A549 (cell line): ENCODE measurements around the gene MAP2K6. TPM values are rescaled to one million over a fixed set of nuclear protein-coding genes. Genes with fewer than 3 reads are reported as not detected.

ENCODE experiments used
- ATAC-seq, 2 experiments: fragments of 200-7000 bp in 1 of 2; fragments of >200 bp in 1 of 2; cut with Nextera tagmentation in 1 of 2; cut with Tn5 transposase in 1 of 2; 3 replicates each; pipeline versions ENCODE4 v1.8.0 to v1.9.1; 2018 to 2020; ENCODE audit warnings: mild to moderate bottlenecking in 1 of 2, moderate library complexity in 1 of 2
- CTCF ChIA-PET: fragments of 300-600 bp; sonication (Branson Sonifier 250); formaldehyde crosslinking; extraction: SDS; loops from one replicate; lab custom pipeline; 2021; ENCODE audit warnings: antibody characterized with exemption, inconsistent platforms; lab: Yijun Ruan, JAX
- POLR2A ChIA-PET: fragments of 350-600 bp; formaldehyde crosslinking; extraction: SDS; loops from one replicate; lab custom pipeline; 2021; ENCODE audit warnings: antibody characterized with exemption, inconsistent platforms; lab: Yijun Ruan, JAX
- DNase-seq, 2 experiments: peaks; one replicate each; pipeline versions ENCODE4 v3.0.0 to v3.0.0-alpha.2; 2011 to 2016; ENCODE audit warnings: low read depth in 1 of 2, low spot score in 1 of 2
- FAIRE-seq: peaks from 2 replicates; lab custom pipeline; 2011; peaks lifted over from hg19 to GRCh38; lab: Jason Lieb, UNC
- H3K27ac ChIP-seq, 2 experiments: fragments of >200 bp; sonication (Bioruptor Twin); formaldehyde crosslinking; 3 replicates each; pipeline ENCODE4 v1.5.1; 2016 to 2017
- H3K4me1 ChIP-seq: fragments of >200 bp; sonication (Bioruptor Twin); formaldehyde crosslinking; 3 replicates; pipeline ENCODE4 v1.6.1; 2016
- H3K4me2 ChIP-seq: fragments of >200 bp; sonication (Bioruptor Twin); formaldehyde crosslinking; 3 replicates; pipeline ENCODE4 v1.6.1; 2016
- H3K4me3 ChIP-seq: fragments of >200 bp; sonication (Bioruptor Twin); formaldehyde crosslinking; 3 replicates; pipeline ENCODE4 v1.5.1; 2016
- H3K9me3 ChIP-seq: fragments of >200 bp; sonication (Bioruptor Twin); formaldehyde crosslinking; 3 replicates; pipeline ENCODE4 v1.6.1; 2016
- CBX8 ChIP-seq: fragments of 200-600 bp; sonication (generic); IDR thresholded peaks from 2 replicates; pipeline ENCODE4 v1.6.1; 2016
- CEBPB ChIP-seq, 2 experiments: fragments of >200 bp in 1 of 2; sonication (Bioruptor Twin) in 1 of 2; formaldehyde crosslinking in 1 of 2; IDR thresholded peaks; 2 replicates each; pipeline ENCODE4 v1.6.1; 2012 to 2016
- CHD2 ChIP-seq: fragments of 150-350 bp; IDR thresholded peaks from 2 replicates; pipeline ENCODE4 v1.6.1; 2014; ENCODE audit warnings: low read length; ENCODE audit not compliant: partially characterized antibody
- EHF ChIP-seq: fragments of 250-450 bp; sonication (Bioruptor Pico); IDR thresholded peaks from 2 replicates; pipeline ENCODE4 v1.5.0; 2020; ENCODE audit warnings: mild to moderate bottlenecking
- EHMT2 ChIP-seq: fragments of 200-600 bp; sonication (generic); IDR thresholded peaks from 2 replicates; pipeline ENCODE4 v1.6.1; 2016; ENCODE audit warnings: antibody characterized with exemption, low read depth, mild to moderate bottlenecking, moderate library complexity
- ESRRA ChIP-seq: fragments of 150-350 bp; IDR thresholded peaks from 2 replicates; pipeline ENCODE4 v1.6.1; 2014; ENCODE audit warnings: mild to moderate bottlenecking, low read length, borderline replicate concordance
- FOSB ChIP-seq: fragments of 250-450 bp; sonication (Bioruptor Pico); IDR thresholded peaks from 2 replicates; pipeline ENCODE4 v1.5.0; 2020; ENCODE audit warnings: mild to moderate bottlenecking, moderate library complexity
- FOXS1 ChIP-seq: fragments of 250-450 bp; sonication (Bioruptor Pico); IDR thresholded peaks from 2 replicates; pipeline ENCODE4 v1.5.0; 2020; ENCODE audit warnings: mild to moderate bottlenecking, moderate library complexity
- GATA3 ChIP-seq: IDR thresholded peaks from 2 replicates; pipeline ENCODE4 v1.6.1; 2012; ENCODE audit warnings: borderline replicate concordance
- HDAC2 ChIP-seq: fragments of 200-600 bp; sonication (generic); IDR thresholded peaks from 2 replicates; pipeline ENCODE4 v1.6.1; 2016
- HEYL ChIP-seq: fragments of 250-450 bp; sonication (Bioruptor Pico); IDR thresholded peaks from 2 replicates; pipeline ENCODE4 v1.8.0; 2021; ENCODE audit warnings: mild to moderate bottlenecking, moderate library complexity
- HOXB13 ChIP-seq: fragments of 250-450 bp; sonication (Bioruptor Pico); IDR thresholded peaks from 2 replicates; pipeline ENCODE4 v1.5.0; 2020; ENCODE audit warnings: low read depth, mild to moderate bottlenecking, moderate library complexity
- JUNB ChIP-seq: fragments of >200 bp; sonication (Bioruptor Twin); formaldehyde crosslinking; IDR thresholded peaks from 2 replicates; pipeline ENCODE4 v1.6.1; 2016
- KDM1A ChIP-seq: fragments of 200-600 bp; sonication (generic); IDR thresholded peaks from 2 replicates; pipeline ENCODE4 v1.6.1; 2016; ENCODE audit warnings: low read depth, mild to moderate bottlenecking
- KDM5A ChIP-seq: fragments of 200-600 bp; sonication (generic); IDR thresholded peaks from 2 replicates; pipeline ENCODE4 v1.6.1; 2016; ENCODE audit warnings: antibody characterized with exemption, mild to moderate bottlenecking
- MAZ ChIP-seq: fragments of 150-350 bp; IDR thresholded peaks from 2 replicates; pipeline ENCODE4 v1.6.1; 2014; ENCODE audit warnings: antibody characterized with exemption, low read depth, low read length, borderline replicate concordance
- NFE2L2 ChIP-seq: fragments of 150-350 bp; conservative IDR thresholded peaks from 2 replicates; pipeline ENCODE4 v1.6.1; 2014; ENCODE audit warnings: low read length
- NR3C1 ChIP-seq: fragments of >200 bp; sonication (Bioruptor Twin); formaldehyde crosslinking; IDR thresholded peaks from 3 replicates; pipeline ENCODE4 v1.6.1; 2017
- POLR2A ChIP-seq: IDR thresholded peaks from 2 replicates; pipeline ENCODE4 v1.6.1; 2012; ENCODE audit warnings: mild to moderate bottlenecking, low read length
- RCOR1 ChIP-seq: fragments of 150-350 bp; IDR thresholded peaks from 2 replicates; pipeline ENCODE4 v1.6.1; 2014; ENCODE audit warnings: antibody characterized with exemption, low read length, low read depth
- RFX5 ChIP-seq: fragments of 450-650 bp; IDR thresholded peaks from 2 replicates; pipeline ENCODE4 v1.7.1; 2014; ENCODE audit warnings: antibody characterized with exemption, mild to moderate bottlenecking, moderate library complexity
- RNF2 ChIP-seq: fragments of 200-600 bp; sonication (generic); IDR thresholded peaks from 2 replicates; pipeline ENCODE4 v1.6.1; 2016; ENCODE audit warnings: low read depth, mild to moderate bottlenecking, antibody characterized with exemption, moderate library complexity, borderline replicate concordance
- SREBF2 ChIP-seq: fragments of 450-650 bp; IDR thresholded peaks from 2 replicates; pipeline ENCODE4 v1.6.1; 2014; ENCODE audit warnings: mild to moderate bottlenecking, moderate library complexity
- ZC3H11A ChIP-seq: fragments of 450-650 bp; IDR thresholded peaks from 2 replicates; pipeline ENCODE4 v1.6.1; 2014; ENCODE audit warnings: antibody characterized with exemption, mild to moderate bottlenecking
- ZSCAN20 ChIP-seq: fragments of 250-450 bp; sonication (Bioruptor Pico); IDR thresholded peaks from 2 replicates; pipeline ENCODE4 v1.8.0; 2022; ENCODE audit warnings: mild to moderate bottlenecking, moderate library complexity
- WGBS: methylation state at CpG from one replicate; pipeline ENCODE4 v1.1.6; 2017; ENCODE audit errors: missing lambda C conversion rate; 5-methylcytosine and 5-hydroxymethylcytosine counted together
- polyA plus RNA-seq, 4 experiments: library from polyadenylated mRNA; depleted of rRNA in 3 of 4; stranded (reverse); fragments of >200 nt; fragmentation: RNase III in 1 of 4; extraction: RNeasy Plus Mini Kit Qiagen cat#74134 plus additional on column Dnase treatment in 1 of 4; gene quantifications; 2 replicates in 3 of 4; 3 replicates in 1 of 4; pipeline ENCODE4 v1.2.3, GENCODE V29; 2011 to 2017
- TF ChIP-seq, protein P1 (sequence below): IDR thresholded peaks from 2 replicates; pipeline ENCODE4 v1.6.1; 2012; ENCODE audit warnings: low read depth, borderline replicate concordance
- TF ChIP-seq, protein P2 (sequence below): fragments of 150-350 bp; IDR thresholded peaks from 2 replicates; pipeline ENCODE4 v1.6.1; 2014; ENCODE audit warnings: low read depth, mild to moderate bottlenecking, low read length
- TF ChIP-seq, protein P3 (sequence below): fragments of >200 bp; sonication (Bioruptor Twin); formaldehyde crosslinking; IDR thresholded peaks from 3 replicates; pipeline ENCODE4 v1.6.1; 2016
- TF ChIP-seq, protein P4 (sequence below): fragments of 450-650 bp; IDR thresholded peaks from 2 replicates; pipeline ENCODE4 v1.6.1; 2014; ENCODE audit warnings: antibody characterized with exemption
- TF ChIP-seq, protein P5 (sequence below): IDR thresholded peaks from 2 replicates; pipeline ENCODE4 v1.6.1; 2012

The MAP2K6 gene
- polyA plus RNA-seq, 2 of the 4 experiments (the other 2 are of a cell fraction) = 20.2 to 20.7 TPM

DNA sequence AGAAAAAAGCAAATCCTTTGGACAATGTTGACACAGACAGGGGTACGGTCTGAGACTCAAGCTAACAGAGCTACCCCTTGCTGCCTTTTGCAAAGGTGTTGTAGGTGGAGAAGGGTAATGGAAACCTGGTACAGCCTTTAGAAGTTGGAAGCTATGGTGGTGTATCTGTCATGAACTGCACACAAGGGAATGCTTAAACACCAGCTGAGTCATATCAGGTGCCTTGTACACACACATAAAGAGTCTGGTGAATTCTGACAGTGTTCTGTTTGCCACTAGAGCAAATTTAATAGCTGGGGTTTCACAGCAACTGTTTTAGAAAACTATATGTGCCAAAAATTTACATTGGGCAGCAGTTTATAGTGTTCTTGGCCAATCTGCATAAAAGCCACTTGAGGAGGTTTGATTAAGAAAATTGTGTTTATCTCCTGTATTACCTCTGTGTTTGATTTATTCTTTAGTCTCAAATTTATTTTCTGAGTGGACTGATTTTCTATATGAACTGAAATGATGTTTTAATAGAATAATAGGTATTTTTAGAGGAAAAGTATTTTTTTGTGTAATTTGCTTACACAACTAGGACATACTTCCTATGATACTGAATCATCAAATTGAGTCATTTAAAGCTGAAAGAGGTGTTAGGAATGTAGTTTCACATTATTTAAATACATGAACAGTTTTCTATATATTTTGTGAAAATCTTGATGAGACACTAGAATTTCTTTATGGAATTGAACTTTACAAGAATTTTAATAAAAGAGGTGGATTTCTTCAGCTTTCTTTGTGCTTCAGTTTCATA is 136.9 kb downstream of the MAP2K6 start:
- no peak for TF ChIP-seq EHMT2
- no peak for TF ChIP-seq ZSCAN20
- TF ChIP-seq FOXS1 (CRISPR knock-in tag) = no peak
- TF ChIP-seq HEYL (CRISPR knock-in tag) = no peak
- no peak for TF ChIP-seq RFX5
- no peak for TF ChIP-seq CEBPB (IDR thresholded peaks at IDR 0.05)
- TF ChIP-seq, protein P1, sequence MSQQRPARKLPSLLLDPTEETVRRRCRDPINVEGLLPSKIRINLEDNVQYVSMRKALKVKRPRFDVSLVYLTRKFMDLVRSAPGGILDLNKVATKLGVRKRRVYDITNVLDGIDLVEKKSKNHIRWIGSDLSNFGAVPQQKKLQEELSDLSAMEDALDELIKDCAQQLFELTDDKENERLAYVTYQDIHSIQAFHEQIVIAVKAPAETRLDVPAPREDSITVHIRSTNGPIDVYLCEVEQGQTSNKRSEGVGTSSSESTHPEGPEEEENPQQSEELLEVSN = no peak
- no peak for TF ChIP-seq HOXB13
- no peak for TF ChIP-seq RCOR1
- no peak for TF ChIP-seq GATA3
- TF ChIP-seq CBX8 = no peak
- TF ChIP-seq MAZ = no peak
- TF ChIP-seq HDAC2 = no peak
- TF ChIP-seq KDM5A = no peak
- no peak for TF ChIP-seq NFE2L2
- TF ChIP-seq SREBF2 = no peak
- no peak for TF ChIP-seq ESRRA
- no peak for TF ChIP-seq FOSB (CRISPR knock-in tag)
- TF ChIP-seq NR3C1 = no peak
- TF ChIP-seq ZC3H11A = no peak
- DNase-seq = no peak
- ChIA-PET CTCF (interaction anchor here (0.6 to 6.0 kb wide), 4 partner anchors 26 to 1002 kb away, joined by 3 to 22 read pairs (median 4); no protein-coding TSS in a partner anchor), POLR2A (no interaction called here)
- Histone ChIP-seq H3K4me1 (peaks cover 9% of the 10 kb centered on the region; the same call in 1 of the 3 replicates), H3K4me2 (no peak overlapping the region), H3K4me3 (no peak overlapping the region), H3K9me3 (no peaks in the 10 kb centered on the region), H3K27ac (no peak overlapping the region)
- 89% methylated on average over 1 of the region's 1 CpG for WGBS
- ATAC-seq = peak; percentile 59 to 74; a peak in 5 of 6 replicates
- FAIRE-seq = peak; percentile 28

DNA sequence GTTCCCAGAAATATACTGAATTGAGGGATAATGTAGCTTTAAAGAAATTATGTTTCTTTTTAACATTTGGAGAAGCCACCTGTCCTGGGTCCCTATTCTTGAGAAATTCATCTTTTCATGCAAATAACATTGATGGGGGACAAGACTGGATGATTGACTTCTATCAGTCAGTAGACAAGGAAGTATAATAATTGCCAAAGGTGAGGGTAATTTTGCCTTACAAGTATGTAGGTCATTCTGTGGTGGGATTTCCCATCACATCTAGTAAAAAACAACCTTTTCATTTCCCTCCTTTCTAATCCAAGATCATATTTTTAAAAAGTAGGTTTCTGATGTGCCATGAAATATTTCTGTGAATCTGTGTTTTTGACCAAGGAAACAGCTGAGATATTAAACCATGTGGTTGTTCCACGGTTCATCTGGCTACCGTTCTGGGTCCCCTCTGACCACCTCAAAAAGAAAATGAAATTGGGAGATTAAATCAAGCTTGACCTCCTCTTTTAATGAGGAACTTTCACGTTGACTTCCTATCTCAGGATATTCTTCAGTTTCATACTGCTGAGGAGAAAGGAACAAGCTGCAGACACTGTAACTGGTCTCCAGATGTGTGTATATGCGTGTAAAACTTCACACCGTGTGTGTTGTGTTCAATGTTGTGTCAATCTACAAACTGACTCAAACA is 138.6 kb downstream of the MAP2K6 start:
- WGBS = 85% methylated on average over 5 of the region's 5 CpGs
- no peaks in the 10 kb centered on the region for H3K9me3 ChIP-seq
- ChIA-PET CTCF (interaction anchor here (0.6 to 6.0 kb wide), 5 partner anchors 13 to 27 kb away, joined by 3 to 22 read pairs (median 4); no protein-coding TSS in a partner anchor), POLR2A (no interaction called here)
- ATAC-seq (no peak), FAIRE-seq (no peak), DNase-seq (no peak)
- peaks cover 9% of the 10 kb centered on the region; the same call in 1 of the 3 replicates for H3K4me1 ChIP-seq
- H3K4me2 ChIP-seq = no peak overlapping the region
- TF ChIP-seq KDM1A = no peak
- no peak for TF ChIP-seq HDAC2
- TF ChIP-seq ESRRA = no peak
- TF ChIP-seq, protein P2, sequence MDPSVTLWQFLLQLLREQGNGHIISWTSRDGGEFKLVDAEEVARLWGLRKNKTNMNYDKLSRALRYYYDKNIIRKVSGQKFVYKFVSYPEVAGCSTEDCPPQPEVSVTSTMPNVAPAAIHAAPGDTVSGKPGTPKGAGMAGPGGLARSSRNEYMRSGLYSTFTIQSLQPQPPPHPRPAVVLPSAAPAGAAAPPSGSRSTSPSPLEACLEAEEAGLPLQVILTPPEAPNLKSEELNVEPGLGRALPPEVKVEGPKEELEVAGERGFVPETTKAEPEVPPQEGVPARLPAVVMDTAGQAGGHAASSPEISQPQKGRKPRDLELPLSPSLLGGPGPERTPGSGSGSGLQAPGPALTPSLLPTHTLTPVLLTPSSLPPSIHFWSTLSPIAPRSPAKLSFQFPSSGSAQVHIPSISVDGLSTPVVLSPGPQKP = no peak
- no peak for TF ChIP-seq JUNB
- TF ChIP-seq RNF2 = no peak
- TF ChIP-seq CHD2 = no peak
- TF ChIP-seq RCOR1 = no peak
- no peak for TF ChIP-seq HEYL (CRISPR knock-in tag)
- no peak for TF ChIP-seq POLR2A
- TF ChIP-seq, protein P1 = no peak
- TF ChIP-seq, protein P3, sequence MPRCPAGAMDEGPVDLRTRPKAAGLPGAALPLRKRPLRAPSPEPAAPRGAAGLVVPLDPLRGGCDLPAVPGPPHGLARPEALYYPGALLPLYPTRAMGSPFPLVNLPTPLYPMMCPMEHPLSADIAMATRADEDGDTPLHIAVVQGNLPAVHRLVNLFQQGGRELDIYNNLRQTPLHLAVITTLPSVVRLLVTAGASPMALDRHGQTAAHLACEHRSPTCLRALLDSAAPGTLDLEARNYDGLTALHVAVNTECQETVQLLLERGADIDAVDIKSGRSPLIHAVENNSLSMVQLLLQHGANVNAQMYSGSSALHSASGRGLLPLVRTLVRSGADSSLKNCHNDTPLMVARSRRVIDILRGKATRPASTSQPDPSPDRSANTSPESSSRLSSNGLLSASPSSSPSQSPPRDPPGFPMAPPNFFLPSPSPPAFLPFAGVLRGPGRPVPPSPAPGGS = no peak
- TF ChIP-seq, protein P4, sequence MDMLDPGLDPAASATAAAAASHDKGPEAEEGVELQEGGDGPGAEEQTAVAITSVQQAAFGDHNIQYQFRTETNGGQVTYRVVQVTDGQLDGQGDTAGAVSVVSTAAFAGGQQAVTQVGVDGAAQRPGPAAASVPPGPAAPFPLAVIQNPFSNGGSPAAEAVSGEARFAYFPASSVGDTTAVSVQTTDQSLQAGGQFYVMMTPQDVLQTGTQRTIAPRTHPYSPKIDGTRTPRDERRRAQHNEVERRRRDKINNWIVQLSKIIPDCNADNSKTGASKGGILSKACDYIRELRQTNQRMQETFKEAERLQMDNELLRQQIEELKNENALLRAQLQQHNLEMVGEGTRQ = no peak
- no peak for TF ChIP-seq FOXS1 (CRISPR knock-in tag)
- no peak for TF ChIP-seq EHF
- TF ChIP-seq, protein P5, sequence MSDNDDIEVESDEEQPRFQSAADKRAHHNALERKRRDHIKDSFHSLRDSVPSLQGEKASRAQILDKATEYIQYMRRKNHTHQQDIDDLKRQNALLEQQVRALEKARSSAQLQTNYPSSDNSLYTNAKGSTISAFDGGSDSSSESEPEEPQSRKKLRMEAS = no peak
- no peak for TF ChIP-seq HOXB13
- no peak overlapping the region for H3K4me3 ChIP-seq
- no peak overlapping the region for H3K27ac ChIP-seq
